ENCODE data around the gene GAS1.

Gene GAS1

DNA sequence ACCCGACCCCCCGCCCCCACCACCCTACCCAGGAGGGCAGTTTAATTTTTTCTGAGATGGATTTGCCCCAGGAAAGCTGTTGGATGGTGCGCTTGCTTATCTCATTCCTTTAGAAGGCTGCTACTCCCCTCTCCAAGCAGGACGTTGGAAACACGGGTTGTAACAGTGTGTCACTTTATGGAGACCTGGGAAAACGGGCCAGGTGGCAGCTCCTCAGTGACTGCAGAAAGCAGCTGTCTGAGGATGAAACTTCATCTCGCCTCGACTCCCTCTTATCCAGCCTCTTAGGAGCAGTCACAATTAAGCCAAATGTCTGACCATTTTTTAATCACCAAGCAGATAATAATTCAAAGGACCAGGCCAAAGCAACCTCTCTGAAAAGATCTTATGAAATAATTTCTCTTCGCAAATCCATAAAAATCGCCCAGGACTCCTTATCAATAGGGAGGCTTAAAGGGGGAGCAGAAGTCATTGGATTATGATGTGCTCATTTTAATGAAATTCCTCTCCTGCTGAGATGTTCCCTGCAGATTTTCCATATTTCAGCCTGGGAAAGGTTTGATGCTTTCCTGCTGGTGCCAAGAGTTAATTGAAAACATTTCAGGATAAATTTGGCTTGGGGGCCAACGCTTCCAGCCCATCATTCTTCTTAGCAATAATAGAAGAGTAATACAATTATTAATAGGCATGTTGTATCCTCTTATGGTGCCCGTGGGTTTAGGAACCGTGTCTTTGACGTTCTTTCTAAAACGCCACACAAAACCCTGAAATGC, 26.0 kb downstream of the GAS1 start:
- no peak for DNase-seq

DNA sequence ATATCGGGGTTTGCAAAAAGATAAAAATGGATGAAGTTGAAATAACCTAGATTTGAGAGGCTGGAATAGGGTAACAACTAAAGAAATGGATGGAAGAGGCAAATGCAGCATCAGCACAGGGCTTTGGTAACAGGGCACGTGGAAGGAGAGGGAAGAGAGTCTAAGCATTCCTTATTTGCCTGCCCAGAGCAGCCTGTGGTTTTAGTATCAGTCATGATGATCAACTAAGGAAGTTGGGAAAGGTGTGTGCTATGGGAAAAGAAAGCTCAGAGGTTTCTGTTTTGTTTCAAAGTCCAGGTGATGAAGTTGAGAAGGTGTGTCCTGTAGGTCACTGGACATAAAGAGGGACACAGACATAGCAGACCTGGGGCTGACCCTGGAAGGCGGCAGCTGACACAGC, 28.8 kb downstream of the GAS1 start:
- no peak for DNase-seq

DNA sequence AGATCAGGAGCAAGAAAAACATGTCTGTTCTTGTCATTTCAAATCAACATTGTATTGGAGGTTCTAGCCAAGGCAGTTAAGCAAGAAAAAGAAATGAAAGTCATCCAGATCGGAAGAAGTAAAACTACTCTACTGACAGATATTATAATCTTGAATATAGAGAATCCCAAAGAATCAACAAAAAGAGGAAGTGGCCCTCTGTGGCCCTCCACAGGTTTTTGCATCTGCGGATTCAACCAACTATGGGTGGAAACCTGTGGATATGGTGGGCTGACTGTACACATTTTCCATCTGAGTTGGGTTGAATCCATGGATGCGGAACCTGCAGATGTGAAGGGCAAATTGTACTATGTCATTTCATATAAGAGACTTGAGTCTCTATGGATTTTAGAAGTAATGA, 35.1 kb downstream of the GAS1 start:
- DNase-seq = no peak

DNA sequence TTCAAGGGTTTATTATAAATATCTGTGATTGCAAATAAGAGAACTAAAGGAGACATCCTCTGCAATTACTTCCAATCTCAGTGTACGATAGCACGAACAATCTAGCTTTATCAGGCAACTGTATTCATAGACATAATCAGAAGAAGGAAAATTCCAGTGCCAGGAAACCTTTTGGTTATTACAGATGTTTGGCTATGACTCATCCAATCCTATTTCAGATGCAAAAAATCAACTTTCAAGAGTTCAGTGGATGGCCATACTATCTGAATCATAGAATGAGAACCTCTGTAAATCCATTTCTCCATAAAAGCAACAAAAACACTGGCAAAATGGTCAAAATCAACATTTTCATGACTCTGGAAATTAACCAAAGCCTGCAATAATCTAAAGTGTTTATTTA, 37.9 kb downstream of the GAS1 start:
- no peak for DNase-seq

DNA sequence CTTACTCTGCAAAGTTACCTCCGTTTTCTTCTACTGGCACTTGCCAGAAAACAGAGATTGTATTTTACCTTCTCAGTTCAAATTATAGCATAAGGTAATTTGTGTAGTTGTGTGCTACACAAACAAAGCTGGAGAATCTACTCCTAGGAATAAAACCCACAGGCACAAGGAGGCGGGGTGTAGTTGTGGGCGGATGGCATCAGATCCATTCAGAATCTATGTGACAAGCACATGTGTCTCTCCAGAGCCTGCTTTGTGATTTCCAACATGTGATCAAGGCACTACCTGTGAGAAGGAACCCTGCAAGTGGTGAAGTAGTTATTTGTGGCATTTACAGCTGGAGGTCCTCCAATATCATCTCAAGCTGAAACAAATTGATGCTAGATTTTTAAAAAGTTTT, 39.0 kb downstream of the GAS1 start:
- DNase-seq = no peak

DNA sequence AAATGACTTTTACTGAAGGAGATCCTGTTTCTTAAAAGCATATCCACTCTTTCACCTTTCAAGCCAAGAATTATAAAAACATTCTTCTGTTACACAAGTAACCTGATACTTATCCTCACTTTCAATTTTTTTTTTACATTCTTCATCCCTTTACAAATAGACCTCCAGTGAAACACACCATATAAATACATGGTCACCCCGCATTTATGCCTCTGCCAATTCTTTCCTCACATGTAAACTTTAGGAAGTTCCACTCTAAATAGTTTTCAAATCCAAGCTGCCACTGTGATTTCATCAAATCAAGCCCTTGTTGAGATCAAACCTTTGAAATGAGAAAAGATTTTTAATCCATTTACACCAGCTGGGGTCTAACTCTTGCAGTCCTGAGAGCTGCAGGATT, 40.0 kb downstream of the GAS1 start:
- no peak for DNase-seq

DNA sequence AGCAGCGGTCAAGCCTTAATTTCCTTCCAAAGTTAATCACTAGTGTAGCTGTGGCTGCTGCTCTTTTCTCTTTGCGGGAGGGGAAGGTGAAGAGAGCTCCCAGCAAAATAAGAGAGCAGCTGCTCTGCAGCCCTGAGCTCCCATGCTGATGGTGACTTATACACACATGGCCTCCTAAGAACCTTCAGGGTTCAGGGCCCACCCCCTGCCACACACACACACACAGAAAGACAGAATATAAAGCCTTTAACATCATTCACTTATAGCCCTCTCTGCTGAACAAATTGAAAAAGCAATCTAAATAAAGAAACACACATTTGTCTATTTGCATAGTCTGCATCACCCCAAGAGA, 43.6 kb downstream of the GAS1 start:
- DNase-seq = no peak

DNA sequence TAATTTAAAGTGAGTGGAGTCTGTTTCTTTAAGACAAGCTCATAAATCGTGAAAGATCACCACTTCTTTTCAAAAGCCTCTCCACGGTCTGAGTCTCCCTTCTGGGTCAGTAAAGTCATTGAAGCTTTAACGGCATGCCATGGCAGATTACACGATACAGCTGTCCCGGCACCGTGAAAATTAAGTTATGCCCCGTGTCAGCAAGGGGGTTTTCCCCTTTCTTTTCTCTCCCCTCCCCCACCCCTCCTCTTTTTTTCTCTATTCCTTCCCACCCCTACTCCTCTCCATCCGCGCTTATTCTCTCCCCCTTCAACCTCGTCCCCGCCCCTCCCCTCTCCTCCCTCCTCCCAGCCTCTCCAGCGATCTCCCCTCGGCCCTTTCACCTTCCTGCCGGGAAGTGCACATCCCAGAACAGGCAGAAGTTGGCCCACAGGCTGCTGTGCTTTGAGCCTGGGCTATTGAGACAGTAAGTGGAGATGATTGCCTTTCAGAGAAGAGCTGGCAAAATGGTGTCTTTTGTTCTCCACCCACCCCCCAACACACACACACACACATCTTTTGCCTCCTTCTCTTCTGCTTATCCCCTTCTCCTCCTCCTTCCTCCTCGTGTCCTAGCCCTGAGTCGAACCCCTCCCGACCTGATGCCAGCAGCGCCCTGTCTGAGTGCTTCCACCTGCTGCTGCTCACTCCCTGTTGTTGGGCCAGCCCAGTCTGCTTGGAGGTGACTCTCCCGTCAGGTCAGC, 44.1 kb downstream of the GAS1 start:
- DNase-seq = no peak

DNA sequence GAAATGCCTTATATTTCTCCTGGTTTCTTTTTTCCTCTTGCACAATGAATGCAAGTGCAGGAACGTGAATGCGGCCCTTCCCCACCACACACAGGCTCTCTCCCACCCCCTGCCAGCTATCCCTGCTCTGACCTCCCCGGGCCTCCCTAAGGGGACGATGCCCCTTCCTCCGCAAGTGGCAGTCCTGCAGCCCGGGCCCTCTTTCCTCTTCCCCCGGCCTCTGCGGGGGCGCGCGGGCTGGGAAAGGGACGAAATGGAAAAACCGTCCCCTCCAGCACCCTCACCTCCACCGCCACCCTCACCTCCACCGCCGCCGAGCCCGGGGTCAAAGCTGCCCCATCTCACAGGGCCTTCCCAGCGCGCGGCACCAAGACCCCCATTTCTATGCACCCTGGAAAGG, 44.7 kb downstream of the GAS1 start:
- no peak for DNase-seq

DNA sequence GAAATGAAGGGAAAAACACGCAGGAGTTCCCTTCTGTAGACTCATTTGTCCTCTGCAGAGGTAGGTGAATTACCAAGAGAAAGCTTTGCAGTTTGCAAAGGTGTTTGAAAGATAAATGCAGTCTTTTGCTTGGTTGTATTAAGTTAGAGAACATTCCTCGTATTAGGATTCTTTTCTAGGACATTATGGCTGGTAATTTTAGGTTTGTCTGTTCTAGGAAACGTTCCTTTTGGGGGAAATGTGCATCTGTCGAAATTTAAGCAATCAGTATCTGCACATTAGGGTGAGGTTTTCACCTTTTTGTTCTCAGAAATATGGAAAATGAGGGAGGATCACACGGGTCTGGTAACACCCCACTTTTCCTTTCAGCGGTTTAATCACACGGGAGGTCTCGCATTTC, 45.1 kb downstream of the GAS1 start:
- no peak for DNase-seq

DNA sequence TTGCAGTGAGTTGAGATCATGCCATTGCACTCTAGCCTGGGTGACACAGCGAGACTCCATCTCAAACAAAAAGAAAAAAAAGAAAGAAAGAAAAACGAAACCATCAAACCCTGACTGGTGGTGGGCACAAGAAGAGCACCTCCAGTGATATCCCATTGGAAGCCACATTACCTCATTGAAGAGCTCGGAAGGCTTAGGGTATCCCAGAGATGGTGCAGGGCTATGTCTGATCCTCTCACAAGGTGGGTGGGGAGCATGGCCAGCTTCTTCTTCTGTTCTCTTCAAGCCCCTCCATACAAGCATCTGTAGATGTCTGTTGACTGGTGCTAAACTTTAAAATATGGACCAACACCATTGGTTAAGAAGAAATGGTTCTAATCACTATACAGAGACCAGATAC, 45.8 kb downstream of the GAS1 start:
- no peak for DNase-seq
